NCI-H187 treated with DMSO at 0.1 percent for 48 hours (cell line): Measurements from ENCODE around the gene TRMT11.
"Not testable (repeated sequence)": the region's sequence is repeated elsewhere in the genome, so short reads cannot be mapped to it uniquely, and the experiment has no call there.

Experiments used
- DNase-seq: peaks from one replicate; lab custom pipeline; 2025; lab: John Stamatoyannopoulos, UW

TRMT11 gene

DNA sequence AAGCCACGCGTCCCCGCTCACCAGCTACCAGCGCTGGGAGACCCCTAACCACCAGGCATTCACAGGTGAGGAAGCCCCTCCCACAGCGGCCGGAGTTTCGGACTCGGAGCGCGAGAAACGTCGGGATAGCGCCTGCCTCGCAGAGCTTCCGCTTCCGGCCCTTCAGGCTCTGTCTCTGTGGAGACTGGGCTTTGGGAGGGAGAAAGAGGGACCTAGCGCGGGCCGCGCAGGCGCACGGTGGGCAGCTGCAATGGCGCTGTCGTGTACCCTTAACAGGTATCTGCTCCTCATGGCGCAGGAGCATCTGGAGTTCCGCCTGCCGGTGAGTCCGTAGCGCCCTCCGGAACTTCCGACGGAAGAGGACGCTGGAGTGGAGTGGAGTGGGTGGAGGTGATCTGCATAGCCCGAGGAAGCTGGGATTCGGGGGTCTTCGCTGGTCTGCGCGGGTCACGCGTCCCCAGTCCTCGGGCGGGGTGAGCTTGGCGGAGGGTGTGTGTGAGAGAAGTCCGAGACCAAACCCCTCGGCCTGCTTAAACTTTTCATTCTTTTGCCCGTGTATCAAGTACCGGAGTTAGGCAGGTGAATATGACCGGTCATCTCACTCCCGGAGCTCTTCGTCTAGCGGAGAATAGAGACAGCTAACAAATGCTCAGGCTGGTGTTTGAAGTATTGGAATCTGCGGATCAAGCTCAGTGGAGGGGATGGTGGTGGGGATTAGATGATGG, at the start of gene TRMT11:
TRMT11 (plus strand) TSS at position 240 of the 725 bp plus-strand sequence; CDS start at position 251, 11 bp downstream.
- DNase-seq = peak; percentile 71

GRCh38 chr6:125939026-125939425, 47.3 kb upstream of the TRMT11 start:
- no peak for DNase-seq

DNA sequence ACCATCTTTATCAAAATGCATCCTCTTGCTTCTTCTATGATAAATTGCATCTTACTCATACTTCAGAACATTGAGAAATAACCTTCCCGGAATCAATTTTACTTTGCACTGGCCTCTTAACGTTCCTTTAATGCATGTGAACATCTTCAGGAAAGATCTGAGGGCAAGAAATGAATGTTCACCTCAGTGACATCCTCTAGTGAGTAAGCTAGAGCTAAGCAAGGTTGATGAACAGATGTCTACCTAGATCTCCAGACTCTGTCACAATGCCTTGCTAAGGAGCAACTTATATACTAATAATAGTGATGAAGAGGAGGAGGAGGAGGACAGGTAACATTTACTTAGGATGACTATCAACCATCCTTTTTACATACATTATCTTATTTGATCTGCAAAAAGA, 46.5 kb upstream of the TRMT11 start:
- DNase-seq = no peak

- DNase-seq = no peak
These were observed 45.9 kb upstream of the TRMT11 start for GRCh38 chr6:125940247-125941041.

- DNase-seq = no peak
These were observed 43.4 kb upstream of the TRMT11 start for GRCh38 chr6:125942672-125943527.

DNA sequence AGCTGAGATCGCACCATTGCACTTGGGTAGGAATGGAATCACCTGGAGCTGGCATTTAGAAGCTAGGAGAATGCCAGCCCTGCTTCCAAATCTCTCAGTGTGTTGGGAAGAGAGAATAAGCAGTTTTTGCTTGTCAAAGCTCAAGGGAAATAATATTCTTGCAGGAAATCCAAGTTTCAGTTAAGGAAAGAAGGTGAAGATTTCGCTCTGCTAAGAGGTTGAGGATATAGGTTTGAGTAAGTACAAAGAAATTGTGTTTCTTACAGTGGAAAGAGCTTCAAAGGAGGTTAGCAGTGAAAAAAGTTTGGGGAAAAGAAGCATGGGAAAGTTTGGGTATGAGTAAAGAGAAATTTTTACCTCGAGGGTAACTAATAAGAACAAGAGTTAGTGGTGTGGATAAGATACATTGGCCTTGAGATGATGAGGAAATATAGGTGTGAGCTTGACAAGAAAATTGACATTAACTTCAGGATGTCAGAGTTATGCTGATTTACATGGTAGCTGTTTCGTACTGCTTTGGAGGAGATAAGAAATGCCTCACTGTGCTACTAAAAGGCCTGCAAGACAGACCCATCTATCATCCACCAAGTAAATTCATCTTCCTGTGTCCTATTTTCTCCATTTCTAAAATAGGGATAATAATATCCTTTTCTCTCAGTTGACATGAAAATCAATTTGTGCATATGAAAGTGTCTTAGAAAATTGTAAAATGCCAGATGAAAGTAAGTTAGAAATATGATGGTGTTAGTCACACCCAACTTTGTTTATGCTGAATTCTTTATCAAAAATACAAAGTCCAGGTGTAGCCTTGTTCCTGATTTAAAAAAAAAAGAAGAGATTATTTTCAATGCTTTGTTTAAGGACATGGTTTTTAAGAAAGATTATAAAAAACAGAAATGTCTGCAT, 42.6 kb upstream of the TRMT11 start:
- DNase-seq = no peak

DNA sequence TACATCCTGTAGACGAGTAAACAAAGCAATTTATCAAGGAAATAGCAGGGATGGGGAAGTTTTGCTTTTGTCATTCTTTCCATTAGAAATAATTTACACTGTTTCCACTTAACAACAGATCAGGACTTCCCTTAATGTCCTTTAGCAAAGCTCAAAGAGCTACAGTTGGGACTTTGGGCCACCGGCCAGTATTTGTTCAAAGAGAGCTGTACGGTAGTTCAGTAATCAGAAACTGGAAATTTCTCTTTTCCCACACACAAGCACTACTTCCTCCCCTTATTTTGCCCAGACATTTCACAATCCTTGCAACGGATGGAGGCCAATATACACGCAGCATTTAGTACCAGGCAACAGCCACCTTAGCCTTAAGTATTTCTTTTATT, 41.9 kb upstream of the TRMT11 start:
- DNase-seq = no peak

DNA sequence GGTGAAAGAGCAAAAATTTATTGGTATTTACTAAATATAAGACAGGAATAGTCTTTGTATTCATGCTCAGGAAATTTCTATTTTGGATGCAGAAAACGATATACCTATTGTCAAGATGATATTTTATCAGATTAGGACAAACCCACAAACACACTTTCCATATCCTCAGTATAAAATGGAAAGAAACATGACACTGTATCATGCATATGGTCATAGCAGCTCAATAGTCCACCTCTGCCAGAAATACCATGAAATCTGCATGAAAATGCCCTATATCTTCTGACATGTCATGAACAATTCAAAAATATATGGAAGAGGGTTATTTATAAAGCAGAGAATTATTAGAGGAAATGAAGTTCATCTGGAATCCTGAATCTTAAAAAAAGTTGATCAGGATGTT, 41.4 kb upstream of the TRMT11 start:
- DNase-seq = no peak

DNA sequence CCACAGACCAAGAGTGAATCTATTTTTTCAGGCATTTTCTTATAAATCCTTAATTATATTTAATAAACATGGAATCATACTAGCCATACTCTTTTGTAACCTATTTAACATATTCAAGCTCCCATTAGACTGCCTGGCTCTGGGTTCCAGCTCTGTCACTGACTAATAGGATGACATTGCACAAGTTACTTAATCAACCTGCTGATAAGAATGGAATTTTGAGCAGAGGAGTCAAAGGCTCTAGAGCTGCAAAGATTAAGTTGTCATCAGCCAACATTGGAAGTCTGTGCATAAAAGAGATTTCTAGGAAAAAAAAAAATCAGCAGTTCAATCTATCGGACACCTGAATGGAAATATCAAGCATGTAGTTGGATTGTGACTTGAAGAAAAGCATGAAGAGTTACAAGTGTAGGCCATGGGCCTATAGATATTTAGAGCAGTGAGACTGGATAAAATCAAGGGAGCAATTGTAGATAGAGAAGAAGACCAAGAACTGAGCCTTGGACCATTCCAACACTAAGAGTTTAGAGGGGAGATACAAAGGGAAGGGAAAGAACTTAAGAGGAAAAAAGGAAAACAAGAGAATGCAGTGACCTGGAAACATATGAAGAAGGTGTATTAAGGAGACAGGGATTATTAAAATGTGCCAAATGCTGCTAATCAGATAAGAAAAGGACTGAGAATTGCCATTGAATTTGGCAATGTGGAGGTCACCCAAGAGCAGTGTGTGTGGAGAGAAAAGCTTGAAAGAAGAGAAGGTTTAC, 40.8 kb upstream of the TRMT11 start:
- DNase-seq = no peak

DNA sequence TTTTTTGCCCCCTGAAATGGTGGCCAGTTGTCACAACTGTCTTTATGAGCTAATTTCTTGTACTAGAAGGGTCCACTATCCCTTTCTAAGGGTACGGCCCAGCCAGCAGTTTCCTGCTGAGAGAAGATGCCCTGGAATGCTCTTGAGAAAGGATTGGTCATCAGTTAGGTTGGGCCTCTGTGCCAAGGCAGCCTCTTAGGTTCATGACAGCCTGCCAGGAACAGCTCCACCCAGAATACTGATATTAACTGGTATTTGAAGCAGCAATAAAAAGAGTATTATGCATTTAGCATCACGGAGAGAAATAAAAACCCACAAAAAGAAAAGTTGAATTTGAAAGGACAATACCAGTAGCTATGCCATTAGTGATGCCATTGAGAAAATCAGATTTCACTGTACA, 38.7 kb upstream of the TRMT11 start:
- no peak for DNase-seq

- no peak for DNase-seq
These were observed 37.9 kb upstream of the TRMT11 start for GRCh38 chr6:125948455-125948854.

DNA sequence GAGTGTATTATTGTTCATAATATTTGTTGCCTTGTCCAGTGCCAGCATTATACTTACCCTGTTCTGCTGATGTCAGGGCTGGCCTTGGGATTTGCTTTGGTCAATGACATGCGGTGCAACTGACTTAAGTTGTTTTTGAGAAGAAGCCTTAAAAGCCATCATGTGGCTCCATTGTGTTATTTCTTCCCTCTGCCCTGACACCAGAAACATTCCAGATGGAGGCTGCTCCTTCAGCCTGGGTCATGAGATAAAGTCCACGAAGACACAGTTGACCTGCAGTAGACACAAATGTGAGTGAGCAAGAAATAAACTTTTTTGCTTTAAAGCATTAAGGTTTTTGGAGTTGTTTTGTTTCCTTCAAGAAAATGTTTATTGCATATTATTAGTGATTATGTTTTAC, 37.3 kb upstream of the TRMT11 start:
- DNase-seq = no peak

GRCh38 chr6:125950293-125950692, 36.0 kb upstream of the TRMT11 start:
- DNase-seq = no peak

- not testable (repeated sequence) for DNase-seq
These were observed 35.6 kb upstream of the TRMT11 start for GRCh38 chr6:125950716-125951115.

GRCh38 chr6:125951323-125951722, 35.0 kb upstream of the TRMT11 start:
- DNase-seq = no peak

GRCh38 chr6:125952764-125953501, 33.4 kb upstream of the TRMT11 start:
- DNase-seq = no peak

- no peak for DNase-seq
These were observed 32.9 kb upstream of the TRMT11 start for GRCh38 chr6:125953502-125953875.

- no peak for DNase-seq
These were observed 31.5 kb upstream of the TRMT11 start for GRCh38 chr6:125954735-125955339.

GRCh38 chr6:125955973-125956372, 30.4 kb upstream of the TRMT11 start:
- no peak for DNase-seq
